Renal cortical epithelial cell (primary cell): Measurements from ENCODE around the gene HCFC1. TPM values are rescaled to one million over a fixed set of nuclear protein-coding genes. Genes with fewer than 3 reads are reported as not detected.

ENCODE experiments used
- DNase-seq: peaks from one replicate; pipeline ENCODE4 v3.0.0-alpha.2; 2011; ENCODE audit warnings: low read depth
- total RNA-seq: library from RNA; depleted of rRNA; stranded (reverse); fragments of >200 nt; gene quantifications from 2 replicates; pipeline ENCODE4 v1.2.3, GENCODE V29; 2014

HCFC1 gene
- total RNA-seq, 1 donor from 2014 or later, result 34.7 TPM

DNA sequence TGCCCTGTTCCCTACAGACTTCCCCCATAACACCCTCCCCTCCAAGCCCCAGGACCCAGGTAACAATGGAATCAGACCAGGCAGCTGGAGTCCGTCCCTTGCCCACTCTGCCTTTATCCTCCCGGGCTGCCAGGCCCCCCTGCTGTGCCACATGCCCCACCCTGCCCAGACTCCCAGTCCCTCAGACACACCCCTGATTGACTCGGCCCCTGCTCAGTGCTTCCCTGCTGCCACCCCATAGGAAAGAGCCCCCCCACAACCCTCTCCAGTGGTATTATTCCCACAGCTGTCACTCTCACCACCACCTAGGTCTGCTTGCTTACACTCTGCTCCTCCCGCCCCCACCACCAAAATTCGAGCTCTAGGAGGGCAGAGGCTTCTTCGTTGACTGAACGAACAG, 32.0 kb downstream of the HCFC1 start:
- no peak for DNase-seq

DNA sequence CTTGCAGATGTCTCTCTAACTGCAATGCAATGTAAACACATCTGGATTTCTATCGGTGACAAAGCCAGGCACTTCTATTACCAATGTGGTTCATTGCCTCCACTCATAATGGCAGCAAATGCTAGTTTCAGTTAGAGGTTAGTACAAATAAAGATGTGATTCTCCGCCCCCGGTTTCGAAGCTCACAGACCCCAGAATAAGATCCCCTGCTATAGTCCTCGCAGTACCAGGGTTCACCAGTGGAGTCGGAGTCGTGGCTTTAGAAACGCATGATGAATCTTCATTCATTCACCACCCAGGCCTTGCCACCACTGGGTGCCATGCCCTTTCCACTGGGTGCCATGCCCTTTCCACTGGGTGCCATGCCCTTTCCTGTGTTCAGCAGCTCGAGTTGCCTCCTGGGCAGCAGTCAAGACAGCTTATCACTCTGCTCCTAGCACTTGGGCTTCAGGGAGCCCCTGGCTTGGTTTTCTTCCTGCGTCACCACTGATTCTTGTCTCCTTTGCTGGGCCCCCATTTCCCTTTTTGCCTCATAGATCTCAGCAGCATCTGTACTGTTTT, 33.3 kb downstream of the HCFC1 start:
- DNase-seq, result no peak

- DNase-seq, result no peak
These were observed 34.6 kb downstream of the HCFC1 start for GRCh38 chrX:153937056-153937455.

DNA sequence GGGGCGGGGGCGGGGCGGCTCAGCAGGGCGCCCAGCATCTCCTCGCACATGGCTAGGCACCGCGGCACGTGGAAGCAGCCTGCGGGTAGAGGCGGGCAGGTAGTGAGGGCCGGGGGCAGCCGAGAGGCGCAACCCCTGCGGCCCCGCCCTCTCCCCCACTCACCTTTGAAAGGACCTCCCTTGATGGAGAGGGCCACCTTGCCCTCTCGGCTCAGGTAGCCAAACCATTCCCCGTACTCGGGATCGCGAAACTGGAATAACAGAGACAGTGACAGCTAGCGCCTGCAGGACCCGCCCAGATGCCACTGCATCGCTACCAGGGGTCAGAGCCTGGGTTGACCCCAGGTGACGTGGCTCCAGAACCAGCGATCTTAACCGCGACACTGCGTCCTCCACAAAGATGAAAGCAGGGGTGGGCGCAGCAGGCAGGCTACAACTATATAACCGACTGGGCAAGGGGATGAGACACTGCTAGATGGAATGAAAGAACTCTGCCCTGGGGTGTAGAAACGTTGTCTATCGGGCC, 36.2 kb downstream of the HCFC1 start:
- DNase-seq, result no peak

DNA sequence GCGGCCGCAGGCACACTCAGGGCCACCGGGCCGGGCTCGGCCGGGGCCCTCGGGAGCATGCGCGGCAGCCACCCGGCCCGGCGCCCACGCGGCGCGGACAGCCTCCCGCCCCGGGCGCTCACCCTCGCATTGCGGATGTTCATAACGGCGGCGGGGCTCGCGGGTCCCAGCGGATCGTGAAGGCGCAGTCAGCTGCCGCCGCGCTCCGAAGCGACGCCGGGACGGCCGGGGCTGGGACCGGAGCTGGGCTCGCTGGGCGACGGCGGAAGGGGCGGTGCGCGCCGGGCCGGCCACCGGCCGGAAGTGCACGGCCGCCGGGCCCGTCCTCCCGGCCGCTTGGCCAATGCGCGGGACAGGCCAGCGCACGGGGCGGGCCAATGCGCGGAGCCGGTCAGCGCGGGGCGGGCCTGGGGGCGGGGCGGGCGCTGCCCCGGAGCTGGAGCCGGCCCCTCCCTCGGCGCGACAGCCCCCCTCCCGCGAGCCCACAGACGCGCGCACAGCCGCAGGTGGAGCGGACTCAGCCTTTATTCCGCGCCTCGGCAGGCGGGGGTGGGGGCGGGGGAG, 36.8 kb downstream of the HCFC1 start, which contains the start of gene NAA10:
NAA10 (minus strand) TSS at position 276 of the 564 bp plus-strand sequence; CDS start at position 143, 133 bp downstream.
- DNase-seq, result peak; percentile 21

- DNase-seq, result no peak
These were observed 37.4 kb downstream of the HCFC1 start for GRCh38 chrX:153934148-153934761.

GRCh38 chrX:153933748-153934147, 37.9 kb downstream of the HCFC1 start:
- no peak for DNase-seq

- no peak for DNase-seq
These were observed 39.2 kb downstream of the HCFC1 start for GRCh38 chrX:153932220-153932915.

DNA sequence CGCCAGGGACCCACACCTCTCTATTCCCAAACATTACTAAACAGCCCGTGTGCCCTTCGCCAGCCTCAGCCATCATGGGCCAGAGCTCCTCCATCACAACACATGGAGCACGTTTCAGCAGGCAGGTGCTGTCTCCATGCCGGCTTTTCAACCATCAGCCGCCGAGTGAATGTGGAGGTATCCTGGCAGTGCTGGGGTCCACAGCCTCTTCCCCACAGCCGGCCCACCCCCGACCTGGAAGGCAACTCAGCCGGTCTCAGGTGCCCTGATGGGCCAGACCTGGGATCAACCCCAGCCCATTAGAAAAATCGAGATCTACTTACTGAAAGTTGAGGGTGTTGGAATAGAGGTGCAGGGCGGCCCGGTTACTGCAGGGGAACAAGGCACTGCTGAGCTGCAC, 39.9 kb downstream of the HCFC1 start:
- DNase-seq, result no peak

- DNase-seq, result no peak
These were observed 40.5 kb downstream of the HCFC1 start for GRCh38 chrX:153931151-153931550.

GRCh38 chrX:153930011-153930910, 41.4 kb downstream of the HCFC1 start:
- DNase-seq, result no peak

GRCh38 chrX:153929576-153929975, 42.0 kb downstream of the HCFC1 start:
- no peak for DNase-seq

- no peak for DNase-seq
These were observed 42.8 kb downstream of the HCFC1 start for GRCh38 chrX:153928846-153929245.

DNA sequence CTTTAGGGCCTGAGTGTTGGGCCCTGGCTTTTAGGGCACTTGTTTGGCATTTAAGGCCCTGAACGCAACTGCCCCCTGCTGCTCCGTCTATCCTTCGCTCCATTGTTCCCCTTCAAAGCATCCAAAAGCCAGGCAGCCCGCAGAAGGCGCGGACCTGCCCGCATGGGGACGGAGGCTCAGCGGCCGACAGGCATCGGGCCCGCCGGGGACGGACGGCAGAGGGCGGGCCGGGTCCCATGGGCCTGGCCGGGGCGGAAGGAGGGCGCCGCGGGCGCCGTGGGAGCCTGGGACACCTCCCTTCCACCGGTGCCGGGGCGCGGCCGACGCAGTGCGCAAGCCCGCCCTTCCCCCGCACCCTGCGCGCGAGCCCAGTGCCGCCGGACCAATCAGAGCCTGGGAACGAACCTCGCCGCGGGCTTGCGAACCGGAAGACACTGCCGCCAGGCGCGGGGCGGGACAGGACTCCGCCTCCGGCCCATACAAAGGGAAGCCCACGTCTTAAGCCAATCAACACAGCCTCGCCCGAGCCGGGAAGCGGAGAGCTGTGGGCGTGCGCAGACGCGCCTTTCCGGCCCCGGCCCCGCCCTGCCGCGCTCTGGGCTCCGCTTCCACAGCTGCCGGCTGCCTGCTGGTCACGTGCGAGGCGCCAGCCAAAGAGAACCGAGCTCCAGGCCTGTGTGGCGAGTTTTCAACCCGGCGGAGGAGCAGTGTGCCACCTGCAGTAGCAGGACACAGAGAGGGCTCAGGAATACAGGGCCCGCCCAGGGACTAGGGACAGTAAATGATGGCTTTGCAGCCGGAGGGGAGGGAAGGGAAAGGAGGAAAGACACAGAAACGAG, 43.5 kb downstream of the HCFC1 start:
- DNase-seq, result peak; percentile 93

GRCh38 chrX:153927672-153927921, 44.0 kb downstream of the HCFC1 start:
- DNase-seq, result no peak

GRCh38 chrX:153926858-153927671, 44.6 kb downstream of the HCFC1 start:
- DNase-seq, result peak; percentile 21

GRCh38 chrX:153926552-153926857, 45.1 kb downstream of the HCFC1 start:
- no peak for DNase-seq

DNA sequence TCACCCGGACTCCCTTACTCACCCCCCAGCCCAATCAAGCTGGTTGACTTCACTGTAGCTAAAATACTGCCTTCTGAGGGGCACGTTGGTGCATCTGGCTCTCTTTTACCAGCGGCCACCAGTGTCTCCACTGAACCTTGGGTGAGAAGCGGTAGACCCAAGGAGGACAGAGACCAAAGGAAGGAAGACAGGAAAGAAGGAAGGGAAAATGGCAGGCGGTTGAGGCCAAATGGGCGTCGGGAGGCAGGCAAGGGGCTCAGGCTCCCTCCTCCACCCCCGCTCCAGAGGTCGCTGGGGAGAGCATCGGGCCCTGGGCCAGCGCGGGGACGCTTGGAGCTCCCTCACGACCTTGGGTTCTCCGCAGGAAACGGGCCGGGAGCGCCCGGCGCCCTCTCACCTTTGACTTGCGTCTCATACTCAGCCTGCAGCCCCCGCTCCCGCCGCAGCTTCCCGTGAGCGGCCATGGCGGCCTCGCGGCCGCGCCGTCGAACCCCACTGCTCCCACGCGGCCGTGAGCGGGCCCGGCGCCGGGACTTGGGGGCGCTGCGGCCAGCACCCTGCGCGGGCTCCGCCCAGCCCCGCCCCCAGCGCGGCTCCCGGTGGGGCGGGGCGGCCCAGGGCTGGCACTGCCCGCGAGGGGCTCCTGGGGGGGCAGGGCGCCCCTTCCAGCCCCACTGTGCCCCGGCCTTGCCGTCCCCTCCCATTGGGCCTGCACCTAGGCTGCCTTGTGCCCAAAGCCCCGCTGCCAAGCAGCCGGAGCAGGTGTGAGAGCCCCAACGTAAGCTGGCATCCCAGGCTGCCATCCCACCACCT, 45.7 kb downstream of the HCFC1 start, which contains the start of gene ARHGAP4:
ARHGAP4 (minus strand) TSS at position 526 of the 813 bp plus-strand sequence; CDS start at position 464, 62 bp downstream.
- DNase-seq, result no peak

DNA sequence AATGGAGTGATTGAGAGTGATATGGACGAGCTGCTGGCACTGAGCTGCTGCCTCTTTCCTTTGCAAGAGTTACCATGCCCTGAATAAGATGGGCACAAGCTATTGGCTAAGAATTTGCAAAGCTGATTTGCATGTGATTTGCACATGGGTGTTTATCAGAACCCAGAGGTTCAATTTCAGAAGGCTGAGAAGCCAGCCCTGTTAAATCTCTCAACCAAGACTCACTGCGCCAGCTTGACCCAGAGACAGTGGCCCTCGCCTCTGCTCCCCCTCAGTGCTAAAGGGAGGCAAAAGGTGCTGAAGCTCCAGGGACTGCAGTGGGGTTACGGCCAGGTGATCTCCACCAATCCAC, 46.3 kb downstream of the HCFC1 start:
- DNase-seq, result no peak
